Renal pelvis (tissue), 4 donors: Measurements from ENCODE around the gene CDC6. TPM values are rescaled to one million over a fixed set of nuclear protein-coding genes. Genes with fewer than 3 reads are reported as not detected.

Experiments used
- DNase-seq: peaks from one replicate; pipeline ENCODE4 v3.0.0-alpha.2; 2013
- polyA plus RNA-seq, 3 donors: library from polyadenylated mRNA; unstranded; fragments of 120-200 nt; gene quantifications; one replicate each; pipeline ENCODE4 v1.2.1, GENCODE V29; 2013; ENCODE audit not compliant: insufficient read length in 3 of 3

The CDC6 gene
- polyA plus RNA-seq, 3 donors, result 23.1 to 27.2 (median 24.2) TPM

- DNase-seq, result peak; percentile 82
These were observed 62.4 kb downstream of the CDC6 start for GRCh38 chr17:40349895-40350688.

GRCh38 chr17:40350689-40351358, 63.1 kb downstream of the CDC6 start:
- DNase-seq, result no peak

GRCh38 chr17:40351359-40352236, 63.9 kb downstream of the CDC6 start:
- no peak for DNase-seq

- DNase-seq, result no peak
These were observed 64.6 kb downstream of the CDC6 start for GRCh38 chr17:40352237-40352778.

GRCh38 chr17:40352779-40353394, 65.2 kb downstream of the CDC6 start:
- DNase-seq, result no peak

Other genes starting within 250 kb of the CDC6 start
- 100 to 1,000 TPM; 104 to 132 (median 124) TPM for gene MED24, start 233.5 kb upstream of the CDC6 start, polyA plus RNA-seq
- 10 to 100 TPM; 52.0 to 58.3 (median 55.5) TPM for gene THRA, start 224.9 kb upstream of the CDC6 start, polyA plus RNA-seq
- 1 to 10 TPM; 4.0 to 4.2 (median 4.1) TPM for gene NR1D1, start 187.3 kb upstream of the CDC6 start, polyA plus RNA-seq
- gene MSL1, start 165.9 kb upstream of the CDC6 start, polyA plus RNA-seq, result 100 to 1,000 TPM; 136 to 182 (median 159) TPM
- 100 to 1,000 TPM in 2 of 3 donors, 10 to 100 TPM in 1; 87.2 to 115 (median 112) TPM for gene CASC3, start 147.3 kb upstream of the CDC6 start, polyA plus RNA-seq
- gene RAPGEFL1, start 110.4 kb upstream of the CDC6 start, polyA plus RNA-seq, result 10 to 100 TPM in 2 of 3 donors, 1 to 10 TPM in 1; 8.1 to 16.2 (median 12.8) TPM
- gene WIPF2, start 68.6 kb upstream of the CDC6 start, polyA plus RNA-seq, result 10 to 100 TPM; 25.9 to 35.6 (median 34.1) TPM
- gene RARA, start 21.3 kb downstream of the CDC6 start, polyA plus RNA-seq, result 10 to 100 TPM; 37.7 to 41.5 (median 40.2) TPM
- under 1 TPM in 1 of 3 donors, not detected in 2; 0.34 TPM for gene GJD3, start 76.9 kb downstream of the CDC6 start, polyA plus RNA-seq
- 100 to 1,000 TPM; 157 to 176 (median 174) TPM for gene TOP2A, start 130.0 kb downstream of the CDC6 start, polyA plus RNA-seq
- gene IGFBP4, start 155.6 kb downstream of the CDC6 start, polyA plus RNA-seq, result 100 to 1,000 TPM; 341 to 358 (median 349) TPM
- gene TNS4, start 213.7 kb downstream of the CDC6 start, polyA plus RNA-seq, result under 1 TPM in 2 of 3 donors, not detected in 1; 0.01 to 0.08 TPM